ENCODE measurements around the gene MRPS7.

Gene MRPS7

GRCh38 chr17:75261336-75262111 is at the start of gene MRPS7, which contains the start of gene GGA3:
MRPS7 (plus strand) TSS chr17:75261879; CDS start chr17:75261901, 22 bp downstream.
GGA3 (minus strand) TSS chr17:75261606; CDS start chr17:75261587, 19 bp downstream.
- DNase-seq = peak; percentile 76

GRCh38 chr17:75218131-75218530 is 43.5 kb upstream of the MRPS7 start:
- DNase-seq = no peak

DNA sequence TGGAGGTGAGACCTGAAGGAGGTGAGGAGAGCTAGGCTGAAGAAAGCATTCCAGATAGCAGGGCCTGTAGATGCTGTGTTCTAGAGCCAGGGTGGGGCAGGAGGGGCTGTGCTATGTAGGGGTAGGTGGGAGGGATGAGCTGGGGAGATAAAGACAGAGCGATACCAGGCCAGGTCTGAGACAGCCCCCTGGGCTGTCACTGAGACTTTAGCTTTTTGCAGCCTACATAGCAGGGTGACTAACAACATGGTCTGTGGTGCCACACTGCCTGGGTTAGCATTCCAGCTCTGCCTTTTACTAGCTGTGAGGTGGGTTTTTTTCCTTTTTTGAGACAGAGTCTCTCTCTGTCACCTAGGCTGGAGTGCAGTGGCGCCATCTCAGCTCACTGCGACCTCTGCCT is 41.9 kb upstream of the MRPS7 start:
- DNase-seq = no peak

GRCh38 chr17:75225016-75225415 is 36.7 kb upstream of the MRPS7 start:
- DNase-seq = no peak

- no peak for DNase-seq
Observed at GRCh38 chr17:75227729-75228128, 34.0 kb upstream of the MRPS7 start.

- no peak for DNase-seq
Observed at GRCh38 chr17:75228305-75228704, 33.4 kb upstream of the MRPS7 start.

GRCh38 chr17:75228847-75229246 is 32.8 kb upstream of the MRPS7 start:
- DNase-seq = no peak

- DNase-seq = no peak
Observed at GRCh38 chr17:75231071-75231470, 30.6 kb upstream of the MRPS7 start.

- no peak for DNase-seq
Observed at GRCh38 chr17:75231741-75232464, 29.8 kb upstream of the MRPS7 start.

- DNase-seq = no peak
Observed at GRCh38 chr17:75232786-75233185, 28.9 kb upstream of the MRPS7 start.

- no peak for DNase-seq
Observed at GRCh38 chr17:75237100-75238014, 24.3 kb upstream of the MRPS7 start.

GRCh38 chr17:75238020-75238580 is 23.6 kb upstream of the MRPS7 start:
- DNase-seq = no peak

DNA sequence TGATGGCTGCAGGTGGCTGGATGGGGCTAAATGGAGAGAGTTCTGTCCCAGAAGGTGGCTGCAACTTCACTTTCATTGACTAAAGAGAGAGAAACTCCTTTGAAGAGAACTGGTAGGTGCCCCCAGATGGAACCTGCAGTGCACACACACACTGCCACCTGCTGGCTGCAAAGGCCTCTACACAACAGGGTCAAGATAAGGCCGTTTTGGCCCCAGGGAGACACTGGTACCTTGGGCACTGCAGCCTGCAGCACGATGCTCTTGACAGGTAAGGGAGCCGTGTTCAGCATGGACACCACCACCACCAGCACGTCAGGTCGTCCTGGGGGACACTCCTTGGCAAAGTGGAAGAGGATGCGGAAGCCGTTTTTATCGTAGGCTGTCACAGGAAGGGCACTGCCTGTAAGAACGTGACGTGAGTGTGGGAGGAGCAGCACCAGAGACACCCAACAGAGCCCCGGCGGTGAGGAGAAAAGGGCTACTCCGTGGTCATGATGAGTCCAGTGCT is 22.9 kb upstream of the MRPS7 start:
- no peak for DNase-seq

GRCh38 chr17:75239214-75239613 is 22.5 kb upstream of the MRPS7 start:
- DNase-seq = no peak

DNA sequence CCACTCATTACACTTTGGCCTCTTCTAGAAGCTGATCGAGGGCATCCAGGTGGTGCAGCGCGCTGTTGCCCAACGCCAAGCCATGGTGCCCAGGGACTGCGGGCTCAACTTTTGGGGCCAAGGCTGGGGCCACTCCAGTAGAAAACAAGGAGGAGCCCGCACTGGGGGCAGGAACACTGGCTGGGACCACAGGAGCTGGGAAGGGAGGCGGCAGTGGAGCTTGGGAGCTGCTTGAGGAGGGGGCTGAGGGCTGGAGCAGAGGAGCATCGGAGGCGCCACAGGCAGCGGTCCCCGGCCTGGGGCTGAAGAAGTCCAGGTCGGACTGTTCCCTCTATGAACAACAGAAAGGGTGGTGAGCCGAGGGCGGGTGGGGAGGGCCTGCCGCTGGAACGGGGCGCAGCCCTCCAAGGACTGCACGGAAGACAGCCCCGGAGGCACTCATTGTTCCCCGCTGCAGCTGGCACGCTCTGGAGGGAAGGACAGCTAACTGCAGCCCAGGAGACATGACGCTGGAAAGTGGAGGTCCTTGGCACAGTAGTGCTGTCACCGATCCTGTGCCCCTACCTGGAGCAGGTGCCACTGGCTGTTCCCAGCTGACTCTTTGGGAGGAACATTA is 21.8 kb upstream of the MRPS7 start:
- DNase-seq = no peak

- DNase-seq = no peak
Observed at GRCh38 chr17:75240394-75241142, 21.1 kb upstream of the MRPS7 start.

DNA sequence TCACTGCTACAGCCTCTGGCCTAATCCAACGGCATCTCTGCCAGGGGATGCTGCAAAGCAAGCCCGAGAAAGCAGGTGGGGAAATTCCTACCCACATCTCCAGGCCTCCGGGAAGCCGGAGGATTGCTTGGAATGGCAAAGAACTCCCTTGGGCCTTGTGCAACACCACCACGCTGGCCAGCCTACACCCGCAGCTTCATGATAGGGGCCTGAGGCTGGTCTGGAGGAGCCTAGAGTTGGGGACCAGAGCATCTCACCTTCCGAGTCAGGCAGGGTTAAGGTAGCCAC is 20.6 kb upstream of the MRPS7 start:
- no peak for DNase-seq

DNA sequence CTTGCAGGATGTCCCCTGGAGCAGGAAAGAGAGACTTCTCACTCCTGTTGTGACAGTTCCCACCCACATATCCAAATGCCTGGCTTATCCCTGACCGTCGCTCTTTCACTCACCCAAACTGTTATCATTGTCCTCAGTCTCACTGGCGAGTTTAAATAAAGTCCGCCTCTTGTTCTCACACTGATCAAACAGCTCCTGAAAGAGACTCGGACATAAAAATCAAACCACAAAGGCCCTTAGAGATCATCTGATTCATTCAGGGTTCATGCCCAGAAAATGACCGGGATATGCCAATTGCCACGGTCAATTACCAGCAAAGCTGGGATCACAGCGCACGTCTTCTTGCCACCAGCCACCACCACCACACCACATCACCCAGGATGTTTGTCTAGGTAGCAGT is 20.2 kb upstream of the MRPS7 start:
- no peak for DNase-seq

- no peak for DNase-seq
Observed at GRCh38 chr17:75241996-75242460, 19.7 kb upstream of the MRPS7 start.

- no peak for DNase-seq
Observed at GRCh38 chr17:75242461-75243042, 19.1 kb upstream of the MRPS7 start.
